Neural cell (in vitro differentiated cells): Measurements from ENCODE around the gene RTBDN. TPM values are rescaled to one million over a fixed set of nuclear protein-coding genes. Genes with fewer than 3 reads are reported as not detected.

Experiments
- H2AFZ ChIP-seq: fragments of 200-600, 300-800 bp; sonication (generic), shearing (Covaris generic); 2 replicates; pipeline ENCODE4 v1.6.0; 2014; ENCODE audit warnings: low read depth, mild to moderate bottlenecking, antibody characterized with exemption, low read length, moderate library complexity
- H3F3A ChIP-seq: fragments of 200-600 bp; shearing (Covaris generic); 2 replicates; pipeline ENCODE4 v1.6.1; 2016; ENCODE audit warnings: mild to moderate bottlenecking, moderate library complexity, mixed read lengths, antibody characterized with exemption, low read length; ENCODE audit not compliant: insufficient read depth, poor library complexity, severe bottlenecking
- H3K27ac ChIP-seq: fragments of 200-600, 300-800 bp; sonication (generic), shearing (Covaris generic); 2 replicates; pipeline ENCODE4 v1.5.1; 2014; ENCODE audit warnings: mild to moderate bottlenecking, low read length, moderate library complexity
- H3K27me3 ChIP-seq: fragments of 300-800, 200-600 bp; sonication (generic), shearing (Covaris generic); 2 replicates; pipeline ENCODE4 v1.6.0; 2014; ENCODE audit warnings: mild to moderate bottlenecking, low read depth, low read length, moderate library complexity; ENCODE audit not compliant: insufficient read depth
- H3K36me3 ChIP-seq: fragments of 300-800, 200-600 bp; sonication (generic), shearing (Covaris generic); 2 replicates; pipeline ENCODE4 v1.5.1; 2014; ENCODE audit warnings: mild to moderate bottlenecking, antibody characterized with exemption, low read length, moderate library complexity; ENCODE audit not compliant: insufficient read depth
- H3K4me2 ChIP-seq: fragments of 300-800, 200-600 bp; sonication (generic), shearing (Covaris generic); 2 replicates; pipeline ENCODE4 v1.6.0; 2014; ENCODE audit warnings: mild to moderate bottlenecking, low read length
- H3K4me3 ChIP-seq: fragments of 300-800, 200-600 bp; sonication (generic), shearing (Covaris generic); 2 replicates; pipeline ENCODE4 v1.5.1; 2014; ENCODE audit warnings: mild to moderate bottlenecking, low read length, moderate library complexity
- H3K79me2 ChIP-seq: fragments of 200-600 bp; shearing (Covaris generic); replicated peaks from 2 replicates; pipeline ENCODE4 v1.6.0; 2014; ENCODE audit warnings: mild to moderate bottlenecking, low read length, moderate library complexity; ENCODE audit not compliant: insufficient read depth
- H3K9ac ChIP-seq: fragments of 300-800, 200-600 bp; sonication (generic), shearing (Covaris generic); 2 replicates; pipeline ENCODE4 v1.6.1; 2016; ENCODE audit warnings: mild to moderate bottlenecking, low read length, mixed read lengths
- H3K9me2 ChIP-seq: fragments of 200-600 bp; shearing (Covaris generic); 2 replicates; pipeline ENCODE4 v1.6.1; 2016; ENCODE audit warnings: mild to moderate bottlenecking, low read length, mixed read lengths; ENCODE audit not compliant: insufficient read depth
- H3K9me3 ChIP-seq: fragments of 200-600, 300-800 bp; sonication (generic), shearing (Covaris generic); 2 replicates; pipeline ENCODE4 v1.6.1; 2016; ENCODE audit warnings: mild to moderate bottlenecking, mixed run types, low read length, moderate library complexity, mixed read lengths
- H4K20me1 ChIP-seq: fragments of 200-600 bp; shearing (Covaris generic); 2 replicates; pipeline ENCODE4 v1.6.1; 2016; ENCODE audit warnings: mild to moderate bottlenecking, mixed run types; ENCODE audit not compliant: insufficient read depth
- EP300 ChIP-seq: fragments of 450-650 bp; conservative IDR thresholded peaks from 2 replicates; pipeline ENCODE4 v1.6.1; 2014; ENCODE audit warnings: antibody characterized with exemption, mild to moderate bottlenecking, moderate library complexity; ENCODE audit not compliant: poor library complexity, severe bottlenecking
- EZH2 ChIP-seq: fragments of 200-600, 300-800 bp; shearing (Covaris generic), sonication (generic); IDR thresholded peaks from 2 replicates; pipeline ENCODE4 v1.6.1; 2014; ENCODE audit warnings: antibody characterized with exemption, low read length, borderline replicate concordance, mild to moderate bottlenecking; ENCODE audit not compliant: insufficient read depth, poor library complexity, severe bottlenecking
- MXI1 ChIP-seq: fragments of 450-650 bp; conservative IDR thresholded peaks from 2 replicates; pipeline ENCODE4 v1.6.1; 2014; ENCODE audit warnings: antibody characterized with exemption, mild to moderate bottlenecking; ENCODE audit not compliant: poor library complexity, severe bottlenecking
- POLR2AphosphoS5 ChIP-seq: IDR thresholded peaks from 2 replicates; pipeline ENCODE4 v1.6.1; 2012
- RAD21 ChIP-seq: fragments of 450-650 bp; conservative IDR thresholded peaks from 2 replicates; pipeline ENCODE4 v1.6.1; 2014; ENCODE audit warnings: antibody characterized with exemption, mild to moderate bottlenecking, moderate library complexity
- SMC3 ChIP-seq: fragments of 450-650 bp; conservative IDR thresholded peaks from 2 replicates; pipeline ENCODE4 v1.6.1; 2014; ENCODE audit warnings: antibody characterized with exemption, mild to moderate bottlenecking, moderate library complexity; ENCODE audit not compliant: poor library complexity
- TAF1 ChIP-seq: IDR thresholded peaks from 2 replicates; pipeline ENCODE4 v1.6.1; 2012; ENCODE audit warnings: low read depth
- polyA plus RNA-seq: library from polyadenylated mRNA; depleted of rRNA; stranded (reverse); fragments of >200 nt; gene quantifications from 2 replicates; pipeline ENCODE4 v1.2.3, GENCODE V29; 2014
- TF ChIP-seq, protein P1 (sequence below): IDR thresholded peaks from 2 replicates; pipeline ENCODE4 v1.6.1; 2012; ENCODE audit warnings: borderline replicate concordance
- TF ChIP-seq, protein P2 (sequence below): fragments of 450-650 bp; IDR thresholded peaks from 2 replicates; pipeline ENCODE4 v1.5.1; 2014; ENCODE audit warnings: antibody characterized with exemption, mild to moderate bottlenecking, moderate library complexity; ENCODE audit not compliant: poor library complexity, severe bottlenecking

The RTBDN gene
- polyA plus RNA-seq, 1 donor from 2014 or later = not detected

DNA sequence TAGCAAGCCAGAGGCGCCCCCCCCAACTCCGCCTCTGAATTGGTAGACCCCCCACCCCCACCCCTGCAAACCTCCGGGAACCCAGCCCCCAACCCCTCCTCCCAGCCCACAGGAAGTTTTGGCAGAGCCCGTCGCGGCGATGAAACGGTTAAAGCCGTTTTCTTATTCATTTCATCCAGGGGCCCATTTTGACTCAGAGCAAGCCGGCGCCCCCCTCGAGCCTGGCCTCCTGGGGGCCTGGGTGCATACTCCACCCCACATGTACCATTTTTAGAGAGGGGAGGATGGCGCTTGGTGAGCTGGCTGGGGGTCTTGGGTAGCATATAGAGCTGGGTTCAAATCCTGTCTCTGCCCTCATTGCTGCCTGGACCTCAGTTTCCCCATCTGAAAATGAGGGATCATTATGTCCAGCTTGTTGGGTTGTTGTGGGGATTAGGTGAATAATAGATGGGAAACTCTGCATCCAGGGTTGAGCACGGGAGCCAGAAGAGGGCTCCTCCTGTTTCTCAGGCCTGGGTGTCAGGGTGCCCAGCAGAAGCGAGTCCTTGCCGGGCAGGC is 51.0 kb downstream of the RTBDN start:
- H3K9me3 ChIP-seq = no peaks in the 10 kb centered on the region
- no peaks in the 10 kb centered on the region for H3K79me2 ChIP-seq
- H3K36me3 ChIP-seq = no peaks in the 10 kb centered on the region
- H3F3A ChIP-seq = no peaks in the 10 kb centered on the region
- H3K9me2 ChIP-seq = no peaks in the 10 kb centered on the region
- peak overlapping the region; percentile 70 for H3K27ac ChIP-seq
- no peak overlapping the region for H2AFZ ChIP-seq
- peak overlapping the region; percentile 75 for H3K4me3 ChIP-seq
- TF ChIP-seq, protein P1, sequence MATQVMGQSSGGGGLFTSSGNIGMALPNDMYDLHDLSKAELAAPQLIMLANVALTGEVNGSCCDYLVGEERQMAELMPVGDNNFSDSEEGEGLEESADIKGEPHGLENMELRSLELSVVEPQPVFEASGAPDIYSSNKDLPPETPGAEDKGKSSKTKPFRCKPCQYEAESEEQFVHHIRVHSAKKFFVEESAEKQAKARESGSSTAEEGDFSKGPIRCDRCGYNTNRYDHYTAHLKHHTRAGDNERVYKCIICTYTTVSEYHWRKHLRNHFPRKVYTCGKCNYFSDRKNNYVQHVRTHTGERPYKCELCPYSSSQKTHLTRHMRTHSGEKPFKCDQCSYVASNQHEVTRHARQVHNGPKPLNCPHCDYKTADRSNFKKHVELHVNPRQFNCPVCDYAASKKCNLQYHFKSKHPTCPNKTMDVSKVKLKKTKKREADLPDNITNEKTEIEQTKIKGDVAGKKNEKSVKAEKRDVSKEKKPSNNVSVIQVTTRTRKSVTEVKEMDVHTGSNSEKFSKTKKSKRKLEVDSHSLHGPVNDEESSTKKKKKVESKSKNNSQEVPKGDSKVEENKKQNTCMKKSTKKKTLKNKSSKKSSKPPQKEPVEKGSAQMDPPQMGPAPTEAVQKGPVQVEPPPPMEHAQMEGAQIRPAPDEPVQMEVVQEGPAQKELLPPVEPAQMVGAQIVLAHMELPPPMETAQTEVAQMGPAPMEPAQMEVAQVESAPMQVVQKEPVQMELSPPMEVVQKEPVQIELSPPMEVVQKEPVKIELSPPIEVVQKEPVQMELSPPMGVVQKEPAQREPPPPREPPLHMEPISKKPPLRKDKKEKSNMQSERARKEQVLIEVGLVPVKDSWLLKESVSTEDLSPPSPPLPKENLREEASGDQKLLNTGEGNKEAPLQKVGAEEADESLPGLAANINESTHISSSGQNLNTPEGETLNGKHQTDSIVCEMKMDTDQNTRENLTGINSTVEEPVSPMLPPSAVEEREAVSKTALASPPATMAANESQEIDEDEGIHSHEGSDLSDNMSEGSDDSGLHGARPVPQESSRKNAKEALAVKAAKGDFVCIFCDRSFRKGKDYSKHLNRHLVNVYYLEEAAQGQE = no peak
- no peak for TF ChIP-seq EZH2
- no peak for TF ChIP-seq TAF1
- TF ChIP-seq, protein P2, sequence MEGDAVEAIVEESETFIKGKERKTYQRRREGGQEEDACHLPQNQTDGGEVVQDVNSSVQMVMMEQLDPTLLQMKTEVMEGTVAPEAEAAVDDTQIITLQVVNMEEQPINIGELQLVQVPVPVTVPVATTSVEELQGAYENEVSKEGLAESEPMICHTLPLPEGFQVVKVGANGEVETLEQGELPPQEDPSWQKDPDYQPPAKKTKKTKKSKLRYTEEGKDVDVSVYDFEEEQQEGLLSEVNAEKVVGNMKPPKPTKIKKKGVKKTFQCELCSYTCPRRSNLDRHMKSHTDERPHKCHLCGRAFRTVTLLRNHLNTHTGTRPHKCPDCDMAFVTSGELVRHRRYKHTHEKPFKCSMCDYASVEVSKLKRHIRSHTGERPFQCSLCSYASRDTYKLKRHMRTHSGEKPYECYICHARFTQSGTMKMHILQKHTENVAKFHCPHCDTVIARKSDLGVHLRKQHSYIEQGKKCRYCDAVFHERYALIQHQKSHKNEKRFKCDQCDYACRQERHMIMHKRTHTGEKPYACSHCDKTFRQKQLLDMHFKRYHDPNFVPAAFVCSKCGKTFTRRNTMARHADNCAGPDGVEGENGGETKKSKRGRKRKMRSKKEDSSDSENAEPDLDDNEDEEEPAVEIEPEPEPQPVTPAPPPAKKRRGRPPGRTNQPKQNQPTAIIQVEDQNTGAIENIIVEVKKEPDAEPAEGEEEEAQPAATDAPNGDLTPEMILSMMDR = no peak
- TF ChIP-seq POLR2AphosphoS5 = no peak
- no peak for TF ChIP-seq RAD21
- no peak for TF ChIP-seq MXI1
- no peak for TF ChIP-seq EP300
- no peak for TF ChIP-seq SMC3
- peak overlapping the region; percentile 85 for H3K9ac ChIP-seq
- H3K4me2 ChIP-seq = peak overlapping the region; percentile 70
- no peaks in the 10 kb centered on the region for H3K27me3 ChIP-seq
- H4K20me1 ChIP-seq = no peaks in the 10 kb centered on the region

DNA sequence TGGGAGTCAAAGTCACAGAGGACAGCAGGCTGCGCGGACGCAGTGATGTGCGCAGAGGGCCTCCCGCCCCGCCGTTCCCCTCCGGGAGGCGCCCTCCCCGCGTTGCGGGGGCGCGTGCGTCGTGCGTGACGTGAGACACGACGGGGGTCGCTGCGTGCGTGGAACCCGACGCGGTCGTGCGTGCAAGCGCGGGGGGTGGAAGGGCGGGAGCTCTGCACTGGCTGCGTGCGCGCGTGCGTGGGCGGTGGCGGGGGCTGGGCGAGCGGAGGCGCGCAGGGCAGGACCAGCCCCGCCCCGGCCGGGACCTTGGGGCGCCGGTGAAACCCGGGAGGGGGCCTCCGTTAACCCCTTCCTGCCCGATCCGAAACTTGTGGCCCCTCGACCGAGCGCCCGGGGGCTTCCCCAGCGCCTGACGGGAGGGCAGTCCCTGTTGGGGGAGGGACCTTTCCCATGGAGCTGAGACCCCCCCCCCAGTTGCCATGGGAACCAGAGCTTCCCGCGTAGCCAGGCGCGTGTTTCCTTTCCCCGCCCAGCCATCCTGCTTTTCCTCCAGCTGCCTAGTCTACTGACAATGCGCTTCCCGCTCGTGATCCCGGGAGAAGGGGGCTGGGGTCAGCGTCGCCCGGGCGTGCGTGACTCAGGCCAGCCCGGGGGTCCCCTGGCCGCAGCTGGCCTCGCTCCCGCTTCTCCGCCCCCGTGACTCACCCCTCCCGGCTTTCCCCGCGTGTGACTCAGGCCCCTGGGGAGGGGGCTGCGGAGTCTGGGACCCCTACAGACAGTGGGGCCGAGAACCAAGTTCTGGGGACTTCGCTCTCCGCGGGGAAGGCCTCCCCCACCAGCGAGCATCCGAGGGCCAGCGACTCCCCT is 51.7 kb downstream of the RTBDN start:
- no peaks in the 10 kb centered on the region for H4K20me1 ChIP-seq
- H3K4me2 ChIP-seq = peak overlapping the region; percentile 70
- peak overlapping the region; percentile 75 for H3K4me3 ChIP-seq
- no peaks in the 10 kb centered on the region for H3K36me3 ChIP-seq
- no peaks in the 10 kb centered on the region for H3K79me2 ChIP-seq
- H3K27ac ChIP-seq = peak overlapping the region; percentile 70
- no peaks in the 10 kb centered on the region for H3K27me3 ChIP-seq
- TF ChIP-seq SMC3 (peak; percentile 24), MXI1 (peak; percentile 92), EP300 (peak; percentile 68), TAF1 (no peak), POLR2AphosphoS5 (peak; percentile 52), RAD21 (no peak)
- TF ChIP-seq, protein P1 = peak; percentile 78
- TF ChIP-seq, protein P2 = peak; percentile 36
- peak overlapping the region; percentile 85 for H3K9ac ChIP-seq
- H3K9me3 ChIP-seq = no peaks in the 10 kb centered on the region
- H2AFZ ChIP-seq = peak overlapping the region; percentile 31
- no peaks in the 10 kb centered on the region for H3K9me2 ChIP-seq
- H3F3A ChIP-seq = no peaks in the 10 kb centered on the region
